ENCODE measurements around the gene PLCB2. TPM values are rescaled to one million over a fixed set of nuclear protein-coding genes. Genes with fewer than 3 reads are reported as not detected.

PLCB2 gene, protein sequence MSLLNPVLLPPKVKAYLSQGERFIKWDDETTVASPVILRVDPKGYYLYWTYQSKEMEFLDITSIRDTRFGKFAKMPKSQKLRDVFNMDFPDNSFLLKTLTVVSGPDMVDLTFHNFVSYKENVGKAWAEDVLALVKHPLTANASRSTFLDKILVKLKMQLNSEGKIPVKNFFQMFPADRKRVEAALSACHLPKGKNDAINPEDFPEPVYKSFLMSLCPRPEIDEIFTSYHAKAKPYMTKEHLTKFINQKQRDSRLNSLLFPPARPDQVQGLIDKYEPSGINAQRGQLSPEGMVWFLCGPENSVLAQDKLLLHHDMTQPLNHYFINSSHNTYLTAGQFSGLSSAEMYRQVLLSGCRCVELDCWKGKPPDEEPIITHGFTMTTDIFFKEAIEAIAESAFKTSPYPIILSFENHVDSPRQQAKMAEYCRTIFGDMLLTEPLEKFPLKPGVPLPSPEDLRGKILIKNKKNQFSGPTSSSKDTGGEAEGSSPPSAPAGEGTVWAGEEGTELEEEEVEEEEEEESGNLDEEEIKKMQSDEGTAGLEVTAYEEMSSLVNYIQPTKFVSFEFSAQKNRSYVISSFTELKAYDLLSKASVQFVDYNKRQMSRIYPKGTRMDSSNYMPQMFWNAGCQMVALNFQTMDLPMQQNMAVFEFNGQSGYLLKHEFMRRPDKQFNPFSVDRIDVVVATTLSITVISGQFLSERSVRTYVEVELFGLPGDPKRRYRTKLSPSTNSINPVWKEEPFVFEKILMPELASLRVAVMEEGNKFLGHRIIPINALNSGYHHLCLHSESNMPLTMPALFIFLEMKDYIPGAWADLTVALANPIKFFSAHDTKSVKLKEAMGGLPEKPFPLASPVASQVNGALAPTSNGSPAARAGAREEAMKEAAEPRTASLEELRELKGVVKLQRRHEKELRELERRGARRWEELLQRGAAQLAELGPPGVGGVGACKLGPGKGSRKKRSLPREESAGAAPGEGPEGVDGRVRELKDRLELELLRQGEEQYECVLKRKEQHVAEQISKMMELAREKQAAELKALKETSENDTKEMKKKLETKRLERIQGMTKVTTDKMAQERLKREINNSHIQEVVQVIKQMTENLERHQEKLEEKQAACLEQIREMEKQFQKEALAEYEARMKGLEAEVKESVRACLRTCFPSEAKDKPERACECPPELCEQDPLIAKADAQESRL
- 6.8 TPM for polyA plus RNA-seq (2012; ENCODE audit: insufficient read length, low read depth)

GRCh38 chr15:40307421-40308211 lies at the start of gene PLCB2:
PLCB2 (minus strand) TSS chr15:40307935; CDS start chr15:40307672, 263 bp downstream.
- TF ChIP-seq SIN3A (IDR thresholded peaks at IDR 0.05; ENCODE audit: borderline replicate concordance, insufficient read depth, low read length) = no peak
- TF ChIP-seq FOXP2 (optimal IDR thresholded peaks at IDR 0.05; ENCODE audit: borderline replicate concordance, extremely low read depth, extremely low read length, insufficient read depth) = no peak
- TF ChIP-seq, protein P1, sequence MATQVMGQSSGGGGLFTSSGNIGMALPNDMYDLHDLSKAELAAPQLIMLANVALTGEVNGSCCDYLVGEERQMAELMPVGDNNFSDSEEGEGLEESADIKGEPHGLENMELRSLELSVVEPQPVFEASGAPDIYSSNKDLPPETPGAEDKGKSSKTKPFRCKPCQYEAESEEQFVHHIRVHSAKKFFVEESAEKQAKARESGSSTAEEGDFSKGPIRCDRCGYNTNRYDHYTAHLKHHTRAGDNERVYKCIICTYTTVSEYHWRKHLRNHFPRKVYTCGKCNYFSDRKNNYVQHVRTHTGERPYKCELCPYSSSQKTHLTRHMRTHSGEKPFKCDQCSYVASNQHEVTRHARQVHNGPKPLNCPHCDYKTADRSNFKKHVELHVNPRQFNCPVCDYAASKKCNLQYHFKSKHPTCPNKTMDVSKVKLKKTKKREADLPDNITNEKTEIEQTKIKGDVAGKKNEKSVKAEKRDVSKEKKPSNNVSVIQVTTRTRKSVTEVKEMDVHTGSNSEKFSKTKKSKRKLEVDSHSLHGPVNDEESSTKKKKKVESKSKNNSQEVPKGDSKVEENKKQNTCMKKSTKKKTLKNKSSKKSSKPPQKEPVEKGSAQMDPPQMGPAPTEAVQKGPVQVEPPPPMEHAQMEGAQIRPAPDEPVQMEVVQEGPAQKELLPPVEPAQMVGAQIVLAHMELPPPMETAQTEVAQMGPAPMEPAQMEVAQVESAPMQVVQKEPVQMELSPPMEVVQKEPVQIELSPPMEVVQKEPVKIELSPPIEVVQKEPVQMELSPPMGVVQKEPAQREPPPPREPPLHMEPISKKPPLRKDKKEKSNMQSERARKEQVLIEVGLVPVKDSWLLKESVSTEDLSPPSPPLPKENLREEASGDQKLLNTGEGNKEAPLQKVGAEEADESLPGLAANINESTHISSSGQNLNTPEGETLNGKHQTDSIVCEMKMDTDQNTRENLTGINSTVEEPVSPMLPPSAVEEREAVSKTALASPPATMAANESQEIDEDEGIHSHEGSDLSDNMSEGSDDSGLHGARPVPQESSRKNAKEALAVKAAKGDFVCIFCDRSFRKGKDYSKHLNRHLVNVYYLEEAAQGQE (IDR thresholded peaks at IDR 0.05; ENCODE audit: insufficient read depth in 1 of 2, low read depth in 2 of 2, low read length in 2 of 2) = no peak
- no peak for TF ChIP-seq POLR2AphosphoS5 (IDR thresholded peaks at IDR 0.05; ENCODE audit: low read depth, low read length)
- no peak for TF ChIP-seq TAF1 (IDR thresholded peaks at IDR 0.05; ENCODE audit: borderline replicate concordance, insufficient read depth, low read length)

DNA sequence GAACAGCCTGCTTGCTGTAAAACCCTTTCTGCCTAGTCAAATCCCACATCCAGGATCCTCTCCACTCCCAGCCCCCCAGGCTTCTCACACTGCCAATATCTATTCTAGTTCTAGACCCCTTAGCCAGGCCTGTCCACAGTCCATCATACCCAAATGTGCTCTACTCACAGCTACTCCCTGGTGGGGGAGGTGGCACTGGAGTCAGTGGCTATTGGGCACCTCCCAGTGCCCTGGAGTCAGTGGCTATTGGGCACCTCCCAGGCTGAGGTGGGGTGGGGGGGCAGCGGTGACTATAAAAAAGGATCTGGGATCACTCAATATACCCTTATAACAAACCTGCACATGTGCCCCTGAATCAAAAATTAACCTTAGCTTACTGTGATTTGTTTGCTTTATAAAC lies 49.5 kb upstream of the PLCB2 start:
- TF ChIP-seq SIN3A (IDR thresholded peaks at IDR 0.05; ENCODE audit: borderline replicate concordance, insufficient read depth, low read length) (no peak), TAF1 (IDR thresholded peaks at IDR 0.05; ENCODE audit: borderline replicate concordance, insufficient read depth, low read length) (no peak), FOXP2 (optimal IDR thresholded peaks at IDR 0.05; ENCODE audit: borderline replicate concordance, extremely low read depth, extremely low read length, insufficient read depth) (no peak), POLR2AphosphoS5 (IDR thresholded peaks at IDR 0.05; ENCODE audit: low read depth, low read length) (no peak)
- TF ChIP-seq, protein P1 (IDR thresholded peaks at IDR 0.05; ENCODE audit: insufficient read depth in 1 of 2, low read depth in 2 of 2, low read length in 2 of 2) = no peak

DNA sequence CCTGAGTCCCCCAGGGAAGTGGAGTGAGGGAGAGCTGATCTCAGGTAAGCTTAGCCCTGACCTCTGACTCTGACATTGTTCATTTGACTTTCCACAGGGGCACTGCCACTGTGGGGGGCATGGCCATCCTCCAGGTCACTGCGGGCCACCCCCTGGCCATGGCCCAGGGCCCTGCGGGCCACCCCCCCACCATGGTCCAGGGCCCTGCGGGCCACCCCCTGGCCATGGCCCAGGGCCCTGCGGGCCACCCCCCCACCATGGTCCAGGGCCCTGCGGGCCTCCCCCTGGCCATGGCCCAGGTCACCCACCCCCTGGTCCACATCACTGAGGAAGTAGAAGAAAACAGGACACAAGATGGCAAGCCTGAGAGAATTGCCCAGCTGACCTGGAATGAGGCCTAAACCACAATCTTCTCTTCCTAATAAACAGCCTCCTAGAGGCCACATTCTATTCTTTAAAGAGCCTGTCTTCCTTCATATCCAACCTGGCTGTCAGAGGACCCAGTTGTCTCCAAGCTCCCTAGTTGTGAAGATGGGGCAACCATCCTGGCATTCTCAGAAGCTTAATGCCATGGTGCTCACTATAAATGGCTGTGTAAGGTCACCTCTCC lies 48.3 kb upstream of the PLCB2 start:
- TF ChIP-seq FOXP2 (optimal IDR thresholded peaks at IDR 0.05; ENCODE audit: borderline replicate concordance, extremely low read depth, extremely low read length, insufficient read depth) = no peak
- no peak for TF ChIP-seq POLR2AphosphoS5 (IDR thresholded peaks at IDR 0.05; ENCODE audit: low read depth, low read length)
- TF ChIP-seq, protein P1 (IDR thresholded peaks at IDR 0.05; ENCODE audit: insufficient read depth in 1 of 2, low read depth in 2 of 2, low read length in 2 of 2) = no peak
- no peak for TF ChIP-seq SIN3A (IDR thresholded peaks at IDR 0.05; ENCODE audit: borderline replicate concordance, insufficient read depth, low read length)
- TF ChIP-seq TAF1 (IDR thresholded peaks at IDR 0.05; ENCODE audit: borderline replicate concordance, insufficient read depth, low read length) = no peak
